HG02678 (cell line): Measurements from ENCODE around the gene ID2.

Experiments used
- ATAC-seq: cut with Tn5 transposase; IDR thresholded peaks from one replicate; pipeline ENCODE4 v1.9.1; 2021; ENCODE audit warnings: mild to moderate bottlenecking, moderate library complexity; ENCODE audit not compliant: unreplicated experiment

The ID2 gene

DNA sequence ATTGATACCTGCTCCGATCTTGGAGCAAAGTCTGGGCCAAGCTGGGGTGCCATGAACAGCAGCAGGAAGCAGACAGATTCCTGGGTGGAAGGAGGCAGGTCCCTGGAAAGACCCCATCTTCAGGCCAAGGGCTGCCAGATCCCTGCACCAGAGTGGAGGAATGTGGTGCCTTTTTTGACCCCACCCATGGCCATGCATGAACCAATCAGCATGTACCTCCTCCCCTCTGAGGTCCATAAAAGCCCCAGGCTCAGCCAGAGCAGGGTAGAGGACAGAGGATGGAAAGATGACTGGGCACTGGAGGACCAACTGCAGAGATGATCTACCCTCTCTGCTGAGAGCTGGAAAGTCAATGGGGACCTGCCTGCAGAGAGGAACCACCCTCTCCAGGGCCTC, 34.4 kb upstream of the ID2 start:
- no peak for ATAC-seq

DNA sequence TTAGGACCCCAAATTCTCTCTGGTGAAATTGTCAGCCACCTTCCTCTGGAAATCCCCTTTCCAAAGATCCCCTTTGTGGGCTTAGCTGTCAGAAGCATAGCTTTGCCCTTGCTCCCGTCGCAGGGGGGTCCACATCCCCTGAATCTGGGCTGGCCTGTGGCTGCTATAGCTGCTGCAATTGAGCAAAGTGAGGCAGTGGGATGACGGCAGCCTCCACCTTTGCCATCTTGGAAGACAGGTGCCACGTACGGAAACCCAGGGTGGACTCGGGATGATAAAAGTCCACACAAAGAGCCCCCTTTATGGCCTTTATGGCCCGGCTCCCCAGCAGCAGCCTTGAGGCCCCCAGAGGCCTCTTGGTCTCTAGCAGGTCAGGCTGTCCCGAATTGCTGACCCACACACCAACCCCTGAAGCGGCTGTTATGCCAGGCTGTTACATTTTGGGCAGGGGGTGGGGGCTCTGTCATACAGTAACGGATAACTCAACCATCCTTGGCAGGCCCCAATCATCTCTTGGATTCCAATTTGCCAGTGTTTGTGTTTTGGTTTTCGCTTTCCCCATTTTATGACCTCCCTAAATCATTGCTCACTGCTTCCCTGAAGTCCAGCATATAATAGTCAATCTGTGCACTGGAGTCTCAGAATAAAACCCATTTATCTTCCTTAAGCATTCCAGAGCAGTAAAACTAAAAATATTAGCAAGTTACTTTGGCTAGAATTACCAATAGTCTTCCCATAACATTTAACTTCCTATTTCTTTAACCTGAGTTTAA, 33.2 kb upstream of the ID2 start:
- no peak for ATAC-seq

DNA sequence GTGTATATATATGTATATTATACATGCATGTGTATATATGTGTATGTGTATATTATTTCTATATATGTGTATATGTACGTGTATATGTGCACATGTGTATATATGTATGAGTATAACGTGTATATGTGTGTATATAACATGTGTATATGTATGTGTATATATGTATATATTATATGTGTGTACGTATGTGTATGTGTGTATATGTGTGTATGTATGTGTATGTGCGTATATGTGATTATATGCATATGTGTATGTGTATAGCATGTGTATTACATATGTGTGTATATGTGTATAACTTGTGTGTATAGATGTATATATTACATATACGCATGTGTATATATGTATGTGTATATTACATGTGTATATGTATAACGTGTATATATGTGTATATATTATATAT, 32.1 kb upstream of the ID2 start:
- ATAC-seq: no peak

DNA sequence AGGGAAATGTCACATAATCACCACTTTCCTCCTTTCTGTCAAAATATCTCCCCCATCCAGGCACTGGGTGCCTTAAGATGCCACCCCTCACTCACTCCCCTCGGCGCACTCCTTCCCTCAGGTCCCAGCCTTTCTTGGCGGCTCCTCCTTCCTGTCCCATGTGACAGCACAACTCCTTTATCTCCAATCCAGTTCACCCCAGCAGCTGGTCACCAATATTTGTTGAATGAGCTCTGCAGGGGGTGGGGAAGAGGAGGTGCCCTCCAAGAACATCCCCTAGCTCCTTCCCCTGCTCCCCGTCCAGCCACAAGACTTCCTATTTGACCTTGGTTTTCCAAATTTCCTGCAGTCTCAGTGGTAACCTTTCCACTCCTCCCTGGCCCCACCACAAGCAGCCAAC, 31.6 kb upstream of the ID2 start:
- ATAC-seq: no peak

DNA sequence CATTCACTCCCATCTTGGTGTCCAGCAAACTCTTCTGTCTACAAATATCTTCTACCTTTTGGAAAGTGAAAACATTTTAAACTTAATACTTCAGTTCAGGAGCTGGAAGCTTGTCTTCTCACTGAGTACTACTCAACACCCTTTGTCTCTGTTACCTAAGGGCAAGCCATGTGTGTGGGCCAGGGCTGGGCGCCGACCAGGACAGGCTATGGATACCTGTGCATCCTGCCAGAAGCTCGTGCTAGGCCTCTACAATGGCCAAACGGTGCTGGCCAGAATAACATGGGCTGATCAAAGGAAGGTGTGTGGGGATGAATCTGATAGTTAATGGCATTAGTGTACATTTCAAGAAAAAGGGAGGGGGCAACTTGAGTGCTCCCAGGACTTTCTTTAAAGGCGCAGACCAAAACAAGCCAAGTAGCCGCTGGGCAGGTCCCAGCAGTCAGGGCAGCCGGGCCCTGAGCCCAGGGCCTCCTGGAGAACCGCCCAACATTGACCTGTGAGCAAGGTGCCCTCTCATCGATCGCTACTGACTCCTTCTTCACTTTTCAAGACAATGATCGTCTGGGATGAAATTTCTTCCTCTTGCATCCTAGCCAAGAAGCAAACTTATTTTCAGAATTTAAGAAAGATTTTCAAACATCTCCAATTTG, 29.0 kb upstream of the ID2 start:
- no peak for ATAC-seq

DNA sequence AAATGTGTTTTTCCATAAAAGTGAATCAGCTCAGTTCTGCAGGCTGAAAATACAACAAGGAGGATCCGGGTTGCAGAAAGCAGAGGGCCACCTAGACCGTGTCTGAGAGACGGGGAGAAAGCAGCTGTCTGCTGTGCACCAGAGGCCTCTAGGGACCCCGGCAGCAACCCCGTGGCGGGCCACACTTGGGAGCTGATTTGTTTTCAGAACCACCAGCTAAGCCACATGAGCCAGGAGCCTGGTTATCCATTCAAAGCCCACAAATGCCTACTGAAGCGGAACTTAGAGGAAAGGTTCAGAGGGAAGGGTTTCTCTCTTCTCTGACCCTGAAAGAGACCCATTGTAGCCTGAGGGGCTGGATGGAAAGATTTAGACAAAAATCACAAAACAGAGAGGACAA, 28.4 kb upstream of the ID2 start:
- ATAC-seq: no peak

DNA sequence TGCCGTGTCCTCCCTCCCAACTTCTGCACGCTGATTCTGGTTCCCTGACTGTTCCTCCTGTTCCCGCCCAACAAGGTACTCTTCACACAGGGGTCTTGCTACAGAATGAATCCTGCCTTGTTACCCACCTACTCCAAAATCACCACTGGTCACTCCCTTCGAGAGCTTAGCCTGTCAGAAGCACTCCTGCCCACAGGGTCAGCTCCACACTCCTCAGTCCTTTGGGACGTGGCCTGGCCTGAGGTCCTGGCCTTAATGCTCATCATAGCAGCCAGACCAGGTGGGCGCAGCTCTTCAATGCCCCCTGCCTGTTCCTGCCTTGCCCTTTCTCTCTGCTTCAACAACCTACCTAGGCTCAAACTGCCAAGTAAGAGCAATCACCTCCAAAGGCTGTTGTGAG, 27.8 kb upstream of the ID2 start:
- ATAC-seq: no peak

DNA sequence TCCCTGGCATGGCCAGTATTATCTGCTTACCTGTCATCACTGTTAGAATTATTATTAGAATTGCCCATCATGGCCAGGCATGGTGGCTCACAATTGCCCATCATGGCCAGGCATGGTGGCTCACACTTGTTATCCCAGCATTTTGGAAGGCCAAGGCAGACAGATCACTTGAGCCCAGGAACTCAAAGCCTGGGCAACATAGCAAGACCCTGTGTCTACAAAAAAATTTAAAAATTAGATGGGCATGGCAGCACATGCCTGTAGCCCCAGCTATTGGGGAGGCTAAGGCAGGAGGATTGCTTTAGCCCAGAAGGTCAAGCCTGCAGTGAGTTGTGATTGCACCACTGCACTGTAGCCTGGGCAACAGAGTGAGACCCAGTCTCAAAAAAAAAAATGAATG, 27.4 kb upstream of the ID2 start:
- no peak for ATAC-seq

DNA sequence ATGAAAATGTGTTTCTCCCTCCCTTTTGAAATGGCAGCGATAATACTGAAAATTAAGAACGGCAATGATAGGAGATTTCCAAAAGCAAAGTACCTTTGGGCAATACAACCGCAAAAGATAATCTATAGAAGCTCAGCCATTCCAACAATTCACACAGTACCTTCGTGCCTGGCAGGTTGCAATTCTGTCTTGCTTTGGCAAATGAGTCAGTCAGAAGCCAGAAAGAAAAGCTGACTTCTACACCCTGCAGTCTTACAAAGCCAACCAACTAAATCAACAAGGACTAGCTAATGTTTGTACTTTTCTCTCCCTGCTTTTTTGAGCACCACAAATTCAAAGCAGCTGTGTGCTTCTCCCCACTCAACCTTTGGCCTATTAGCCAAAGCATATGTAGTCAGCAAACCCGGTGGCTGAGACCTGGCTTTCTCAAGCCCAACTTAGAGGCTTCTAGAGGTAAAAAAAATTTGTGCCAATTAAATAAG, 25.7 kb upstream of the ID2 start:
- ATAC-seq: no peak

DNA sequence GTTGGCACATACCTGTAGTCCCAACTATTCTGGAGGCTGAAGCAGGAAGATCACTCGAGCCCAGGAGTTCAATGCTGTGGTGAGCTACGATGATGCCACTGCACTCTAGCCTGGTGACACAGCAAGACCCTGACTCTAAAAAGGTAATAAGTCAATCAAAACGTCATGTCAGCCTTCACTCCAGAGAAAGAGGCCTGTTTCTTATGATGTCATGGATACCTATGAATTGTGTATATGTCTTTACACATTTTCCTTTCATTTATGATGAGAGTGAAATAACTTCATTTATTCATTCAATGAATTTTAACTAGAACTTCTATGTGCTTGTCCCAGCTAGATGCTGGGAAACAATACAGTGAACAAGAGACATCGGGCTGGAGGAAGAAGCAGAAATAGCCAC, 25.0 kb upstream of the ID2 start:
- ATAC-seq: no peak

DNA sequence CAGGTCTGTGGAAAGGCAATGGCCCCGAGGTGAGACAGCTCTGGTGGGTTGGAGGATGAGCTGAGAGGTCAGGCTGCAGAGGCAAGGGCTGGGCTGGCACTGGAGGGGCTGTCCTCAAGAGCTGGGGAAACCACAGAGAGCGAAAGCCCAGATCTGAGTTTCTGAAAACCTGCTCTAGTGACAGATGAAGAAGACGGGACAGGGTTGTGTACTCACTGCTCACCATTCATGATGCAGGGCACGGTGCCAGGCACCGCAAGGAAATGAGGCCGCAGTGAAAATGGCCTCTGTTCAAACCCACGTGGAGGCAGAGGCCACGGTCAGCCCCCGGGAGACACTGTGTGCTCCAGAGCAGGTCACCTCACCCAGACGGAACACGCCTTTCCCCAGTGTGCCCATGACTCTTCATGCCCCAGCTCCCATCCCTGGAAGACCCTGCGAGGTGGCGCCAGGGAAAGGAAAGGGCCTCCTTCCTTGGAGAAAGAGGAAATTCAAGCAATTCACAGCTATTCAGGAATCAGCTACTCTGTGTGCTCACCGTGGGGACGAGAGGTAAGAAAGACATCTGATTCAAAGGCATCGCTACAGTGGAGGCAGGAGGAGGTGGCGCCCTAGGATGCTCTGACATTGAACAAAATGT, 24.3 kb upstream of the ID2 start:
- ATAC-seq: peak; percentile 70

DNA sequence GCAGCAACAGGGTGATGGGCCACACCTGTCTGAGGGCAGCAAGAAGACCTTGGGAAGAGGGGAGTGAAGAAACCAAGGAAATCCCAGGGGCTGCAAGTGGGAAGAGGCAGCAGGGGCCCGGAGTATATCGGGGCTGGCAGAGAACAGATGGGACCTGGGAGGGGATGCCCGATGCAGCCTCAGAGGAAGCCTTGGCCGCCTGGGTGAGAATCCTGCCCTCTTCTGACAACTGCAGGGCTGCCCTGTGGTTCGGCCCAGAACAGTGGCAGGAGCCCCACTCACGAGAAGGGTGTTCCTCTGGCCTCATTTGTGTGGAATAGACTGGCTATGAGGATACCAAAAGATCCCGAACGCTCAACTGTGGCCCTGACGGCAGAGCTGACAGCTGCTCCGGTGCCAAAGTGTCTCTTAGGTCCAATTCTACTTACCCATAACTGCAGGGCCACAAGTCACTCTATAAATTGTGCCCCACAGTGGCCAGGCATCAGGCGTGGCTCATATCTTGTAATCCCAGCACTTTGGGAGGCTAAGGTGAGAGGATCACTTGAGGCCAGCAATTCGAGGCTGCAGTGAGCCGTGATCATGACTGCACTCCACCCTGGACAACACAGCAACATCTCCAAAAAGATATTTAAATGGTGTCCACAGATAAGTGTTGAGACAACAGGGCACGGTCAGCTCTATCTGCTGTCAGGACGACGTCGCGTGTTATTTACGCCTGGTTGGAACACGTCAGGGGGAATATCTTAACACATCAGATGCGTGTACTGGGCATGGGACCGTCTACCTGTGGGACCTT, 23.6 kb upstream of the ID2 start:
- ATAC-seq: no peak

DNA sequence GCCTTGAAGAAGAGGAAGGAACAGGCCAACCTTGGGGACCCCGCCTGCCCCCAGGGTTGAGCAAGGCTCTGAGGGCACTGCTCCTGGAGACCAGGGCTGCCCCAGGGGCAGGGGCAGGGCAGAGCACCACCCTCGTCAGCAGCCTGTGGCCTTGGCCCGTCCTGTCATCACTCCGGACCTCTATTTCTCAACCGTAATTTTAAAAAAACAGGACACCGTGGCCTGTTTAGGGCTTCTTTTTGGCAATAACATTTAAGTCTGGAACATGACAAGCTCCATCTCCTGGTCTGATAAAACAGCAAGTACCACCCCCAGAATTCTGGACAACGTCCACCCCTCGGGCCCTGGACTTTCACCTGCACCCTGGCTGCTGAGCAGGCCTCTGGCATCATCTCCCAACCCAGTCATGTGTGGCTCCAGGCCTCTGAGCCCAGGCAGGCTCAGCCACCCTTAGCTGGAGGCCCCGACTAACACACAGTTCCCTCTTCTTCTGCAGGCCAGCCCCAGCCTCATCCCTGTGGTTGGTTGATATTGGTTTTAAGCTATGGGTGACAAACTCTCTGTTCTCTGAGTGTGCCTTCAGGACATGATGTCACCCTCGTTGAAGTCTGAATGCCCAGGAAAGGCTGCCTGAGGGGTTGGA, 22.6 kb upstream of the ID2 start:
- no peak for ATAC-seq

DNA sequence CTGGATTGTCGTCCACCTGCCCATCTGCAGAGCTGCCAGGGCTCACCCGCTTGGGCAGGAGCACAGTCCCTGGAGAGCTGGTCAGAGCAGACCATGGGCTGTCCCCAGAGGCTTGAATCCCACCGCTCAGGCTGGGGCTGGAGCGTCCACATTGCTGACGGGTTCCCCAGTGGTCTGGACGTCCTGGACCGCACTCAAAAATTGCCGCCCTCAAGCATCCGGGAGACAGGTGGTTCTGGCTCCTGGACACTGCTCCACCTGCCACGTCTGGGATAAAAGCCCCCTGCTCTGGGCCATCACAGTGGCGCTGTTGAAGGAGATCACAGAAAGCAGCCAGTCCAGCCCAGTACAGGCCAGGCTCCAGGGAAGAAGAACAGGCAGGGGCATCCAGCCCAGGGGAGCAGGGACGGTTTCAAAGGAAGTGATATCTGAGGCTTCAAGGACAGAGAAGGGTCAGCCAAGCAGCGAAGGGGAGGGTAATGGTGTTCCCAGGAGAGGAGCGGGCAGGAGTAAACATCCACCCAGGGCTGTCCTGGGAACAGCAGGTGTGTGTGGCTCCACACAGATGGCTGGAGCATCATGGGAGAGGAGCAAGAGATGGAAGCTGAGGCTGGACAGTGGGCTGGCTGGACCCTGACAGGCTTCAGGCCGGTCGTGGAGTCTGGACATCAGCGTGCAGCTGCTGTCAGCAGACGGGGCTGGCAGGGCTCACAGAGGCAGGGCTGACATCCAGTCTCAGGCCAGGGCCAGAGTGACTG, 21.9 kb upstream of the ID2 start:
- ATAC-seq: no peak

DNA sequence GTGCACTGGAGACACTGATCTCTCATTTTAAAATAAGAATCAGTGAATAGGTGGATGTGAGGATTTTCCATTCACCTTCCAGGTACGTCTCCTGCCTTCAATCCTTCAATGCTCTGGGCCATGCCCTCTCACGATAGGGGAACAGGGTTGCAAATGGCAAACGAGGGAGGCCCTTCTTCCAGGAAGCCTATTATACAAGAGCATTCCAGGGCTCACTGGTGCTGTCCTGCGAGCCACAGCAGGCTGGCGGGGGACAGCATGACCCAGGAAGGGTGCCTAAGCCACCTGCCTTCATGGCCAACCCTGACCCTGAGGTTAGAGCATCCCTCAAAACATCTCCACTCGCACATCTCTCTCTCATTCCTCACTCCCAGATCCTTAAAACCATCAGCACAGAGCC, 20.6 kb upstream of the ID2 start:
- no peak for ATAC-seq

DNA sequence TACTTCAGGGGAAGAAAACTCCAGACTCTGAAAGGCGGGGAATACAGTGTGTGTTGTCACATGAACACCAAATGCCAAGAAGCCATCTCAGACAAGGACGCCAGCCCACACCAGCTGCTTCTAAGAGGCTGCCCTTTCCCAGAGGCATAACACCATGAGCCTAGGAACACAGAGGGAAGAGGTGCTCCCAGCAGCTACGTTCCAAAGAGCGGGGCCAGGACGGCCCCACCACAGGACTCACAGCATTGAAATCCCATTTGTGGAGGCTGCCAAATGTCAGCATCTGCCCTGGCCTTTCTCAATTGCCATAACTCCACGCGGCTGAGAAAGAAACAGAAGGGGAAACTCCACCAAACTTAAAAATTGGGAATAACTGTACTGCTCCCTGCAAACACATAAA, 20.1 kb upstream of the ID2 start:
- no peak for ATAC-seq

DNA sequence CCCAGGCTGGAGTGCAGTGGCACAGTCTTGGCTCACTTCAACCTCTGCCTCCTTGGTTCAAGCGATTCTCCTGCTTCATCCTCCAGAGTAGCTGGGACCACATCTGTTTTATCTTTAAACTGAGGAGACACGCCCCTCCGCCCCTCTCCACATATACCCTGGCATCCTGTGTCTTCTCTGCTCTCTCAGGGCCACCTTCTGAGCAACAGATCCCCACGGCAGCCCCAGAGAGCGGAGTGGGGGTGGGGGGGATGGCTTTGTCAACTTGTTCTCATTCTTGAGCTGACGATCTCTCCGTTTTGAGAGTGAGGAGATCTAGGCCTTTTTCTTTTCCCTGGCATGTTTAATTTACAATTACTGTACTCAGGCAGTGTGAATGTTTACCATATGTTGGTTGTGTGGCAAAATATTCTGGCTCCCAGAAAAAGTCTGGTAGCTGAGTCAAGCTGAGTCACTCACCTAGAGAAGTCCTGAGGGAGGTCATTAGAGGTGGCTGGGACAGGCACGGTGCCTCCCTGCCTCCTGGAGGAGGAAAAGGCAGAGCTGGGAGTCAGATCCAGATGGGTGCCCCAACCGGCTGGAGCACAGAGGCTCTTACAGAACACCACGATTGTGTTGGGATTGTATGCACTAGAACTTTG, 19.5 kb upstream of the ID2 start:
- ATAC-seq: no peak

DNA sequence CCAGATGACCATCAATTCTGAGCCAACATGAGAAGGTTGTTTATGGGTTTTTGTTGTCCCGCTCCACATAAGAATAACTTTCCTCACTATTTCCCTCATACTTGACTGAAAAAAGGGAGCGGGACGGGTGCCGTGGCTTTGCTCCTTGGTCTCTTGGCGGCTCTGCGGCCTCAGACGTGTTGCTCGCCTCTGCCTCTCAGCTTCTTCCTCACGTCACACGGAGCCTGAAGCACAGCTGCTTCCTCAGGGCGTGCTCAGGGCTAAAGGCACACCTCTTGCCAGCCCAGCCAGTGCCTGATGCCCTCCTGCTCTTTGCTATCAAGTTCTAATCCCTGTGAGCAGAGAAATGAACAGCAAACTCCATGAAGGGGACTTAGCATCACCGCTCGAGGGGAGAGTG, 17.9 kb upstream of the ID2 start:
- ATAC-seq: no peak

DNA sequence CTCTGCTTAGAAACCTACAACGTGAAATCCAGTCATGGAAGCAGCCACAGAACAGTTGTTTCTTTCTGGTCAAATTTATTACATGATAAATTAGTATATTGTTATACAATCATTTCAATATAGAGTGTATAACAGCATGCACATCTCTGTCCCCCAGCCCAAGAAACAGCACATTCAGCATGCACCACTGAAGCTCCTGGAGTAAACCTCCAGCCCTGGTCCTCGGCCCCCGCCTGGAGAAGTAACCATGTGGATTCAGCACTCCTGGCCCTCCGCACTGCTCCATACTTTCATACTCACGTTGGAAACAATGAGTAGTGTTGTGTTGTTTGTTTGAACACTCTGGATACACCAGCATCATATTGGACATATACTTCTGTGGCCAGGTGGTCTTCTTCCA, 15.3 kb upstream of the ID2 start:
- no peak for ATAC-seq
